Upper lobe of right lung (tissue), 1 donor: ENCODE data around the gene SCGB1D1. TPM values are rescaled to one million over a fixed set of nuclear protein-coding genes. Genes with fewer than 3 reads are reported as not detected.

Experiments used
- ATAC-seq: fragments of 200-7000 bp; cut with Tn5 transposase; one replicate; pipeline ENCODE4 v1.9.1; 2020; ENCODE audit warnings: mild to moderate bottlenecking, moderate library complexity
- DNase-seq: peaks from one replicate; pipeline ENCODE4 v3.0.0-alpha.2; 2020
- H3K27ac ChIP-seq: fragments of 200-600 bp; one replicate; pipeline ENCODE4 v1.8.0; 2022
- H3K27me3 ChIP-seq: fragments of 200-600 bp; one replicate; pipeline ENCODE4 v1.8.0; 2022; ENCODE audit warnings: mild to moderate bottlenecking
- H3K36me3 ChIP-seq: fragments of 200-600 bp; one replicate; pipeline ENCODE4 v1.8.0; 2022
- H3K4me1 ChIP-seq: fragments of 200-600 bp; one replicate; pipeline ENCODE4 v1.8.0; 2022
- H3K4me3 ChIP-seq: fragments of 200-600 bp; one replicate; pipeline ENCODE4 v1.8.0; 2022; ENCODE audit warnings: mild to moderate bottlenecking
- H3K9me3 ChIP-seq: fragments of 200-600 bp; one replicate; pipeline ENCODE4 v1.8.0; 2022
- intact Hi-C: fragments of 100-400 bp; cut with DNase I; formaldehyde crosslinking; loops from one replicate; pipeline ENCODE4 v1.11.0; 2022
- total RNA-seq: library from RNA; stranded (reverse); fragmentation: NEBNext Ultra II Directional; extraction: Animal tissue kit (Norgen Biotek cat#: 25700); gene quantifications from one replicate; pipeline ENCODE4 v1.2.1, GENCODE V29; 2021
- TF ChIP-seq, protein P1 (sequence below): fragments of 200-600 bp; IDR thresholded peaks from one replicate; pipeline ENCODE4 v1.8.0; 2022; ENCODE audit warnings: antibody characterized with exemption
- donor health status: DM: no; HTN: yes; CAD: no; lungs with severe emphysema.

SCGB1D1 gene
- total RNA-seq, 1 donor from 2014 or later, result not detected

DNA sequence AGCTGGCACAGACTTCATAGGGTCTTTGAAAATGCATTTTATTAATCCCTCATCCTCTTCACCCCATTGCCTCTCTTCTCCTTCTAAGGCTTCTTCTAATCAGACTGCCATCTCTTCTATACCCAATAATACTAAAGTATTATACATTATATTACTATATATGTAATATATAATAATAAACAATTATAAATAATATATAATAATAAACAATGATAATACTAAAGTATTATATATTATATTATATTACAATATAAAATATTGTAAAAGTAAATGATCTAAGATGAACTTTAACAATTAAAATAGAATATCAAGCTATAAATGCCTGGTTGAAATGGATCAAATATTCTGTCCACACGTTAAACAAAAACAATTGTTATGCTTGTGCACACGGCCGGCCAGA, 31.5 kb downstream of the SCGB1D1 start:
- no peaks in the 10 kb centered on the region for H3K4me1 ChIP-seq
- no peak overlapping the region for H3K27ac ChIP-seq
- DNase-seq, result no peak
- intact Hi-C loops, result no loop called here
- no peaks in the 10 kb centered on the region for H3K27me3 ChIP-seq
- no peak for ATAC-seq
- TF ChIP-seq, protein P1, sequence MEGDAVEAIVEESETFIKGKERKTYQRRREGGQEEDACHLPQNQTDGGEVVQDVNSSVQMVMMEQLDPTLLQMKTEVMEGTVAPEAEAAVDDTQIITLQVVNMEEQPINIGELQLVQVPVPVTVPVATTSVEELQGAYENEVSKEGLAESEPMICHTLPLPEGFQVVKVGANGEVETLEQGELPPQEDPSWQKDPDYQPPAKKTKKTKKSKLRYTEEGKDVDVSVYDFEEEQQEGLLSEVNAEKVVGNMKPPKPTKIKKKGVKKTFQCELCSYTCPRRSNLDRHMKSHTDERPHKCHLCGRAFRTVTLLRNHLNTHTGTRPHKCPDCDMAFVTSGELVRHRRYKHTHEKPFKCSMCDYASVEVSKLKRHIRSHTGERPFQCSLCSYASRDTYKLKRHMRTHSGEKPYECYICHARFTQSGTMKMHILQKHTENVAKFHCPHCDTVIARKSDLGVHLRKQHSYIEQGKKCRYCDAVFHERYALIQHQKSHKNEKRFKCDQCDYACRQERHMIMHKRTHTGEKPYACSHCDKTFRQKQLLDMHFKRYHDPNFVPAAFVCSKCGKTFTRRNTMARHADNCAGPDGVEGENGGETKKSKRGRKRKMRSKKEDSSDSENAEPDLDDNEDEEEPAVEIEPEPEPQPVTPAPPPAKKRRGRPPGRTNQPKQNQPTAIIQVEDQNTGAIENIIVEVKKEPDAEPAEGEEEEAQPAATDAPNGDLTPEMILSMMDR, result no peak
- no peak overlapping the region for H3K4me3 ChIP-seq
- peaks cover 24% of the 10 kb centered on the region for H3K9me3 ChIP-seq
- no peaks in the 10 kb centered on the region for H3K36me3 ChIP-seq

DNA sequence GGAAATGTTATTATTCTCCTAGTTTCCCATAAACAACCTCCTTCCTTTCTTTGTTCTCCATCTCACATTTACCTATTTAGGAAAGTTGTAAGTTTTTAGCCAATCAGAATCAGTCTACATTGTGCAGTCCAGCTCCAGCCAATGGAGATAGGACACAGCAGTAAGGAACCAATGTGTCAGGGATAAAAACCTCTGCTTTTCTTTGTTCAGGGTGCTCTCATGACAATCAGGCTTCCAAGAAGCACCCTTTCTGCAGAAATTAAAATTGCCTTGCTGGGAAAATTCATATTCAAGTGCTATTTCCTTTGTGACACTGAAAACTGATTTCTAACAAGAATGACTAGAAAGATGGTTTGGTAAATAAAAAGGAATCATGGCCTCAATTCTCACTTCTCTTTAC, 33.1 kb downstream of the SCGB1D1 start:
- Histone ChIP-seq H3K27me3 (no peaks in the 10 kb centered on the region), H3K36me3 (no peaks in the 10 kb centered on the region), H3K4me1 (no peaks in the 10 kb centered on the region), H3K27ac (no peak overlapping the region), H3K9me3 (peaks cover 24% of the 10 kb centered on the region), H3K4me3 (no peak overlapping the region)
- DNase-seq (no peak), ATAC-seq (no peak)
- TF ChIP-seq, protein P1, result no peak
- intact Hi-C loops, result no loop called here

DNA sequence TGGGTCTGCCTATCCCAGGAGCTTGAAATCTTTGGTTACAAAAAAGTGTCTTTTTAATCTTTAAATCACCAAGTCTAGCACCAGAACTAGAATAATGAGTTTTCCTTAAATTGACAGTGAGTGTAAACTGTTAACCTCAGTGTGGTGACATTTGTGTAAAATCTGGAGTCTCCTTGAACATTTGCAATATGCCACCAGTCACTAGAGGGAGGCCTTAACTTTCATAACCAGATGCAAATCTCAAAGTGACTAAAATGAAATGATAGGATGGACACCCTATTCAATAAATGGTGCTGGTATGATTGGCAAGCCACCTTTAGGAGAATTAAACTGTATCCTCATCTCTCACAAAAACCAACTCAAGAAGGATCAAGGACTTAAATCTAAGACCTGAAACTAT, 43.7 kb downstream of the SCGB1D1 start:
- Histone ChIP-seq H3K9me3 (no peaks in the 10 kb centered on the region), H3K4me3 (no peak overlapping the region), H3K27me3 (peaks cover 8% of the 10 kb centered on the region), H3K4me1 (no peaks in the 10 kb centered on the region), H3K27ac (no peak overlapping the region), H3K36me3 (no peaks in the 10 kb centered on the region)
- DNase-seq, result no peak
- ATAC-seq, result no peak
- intact Hi-C loops, result no loop called here
- TF ChIP-seq, protein P1, result no peak

DNA sequence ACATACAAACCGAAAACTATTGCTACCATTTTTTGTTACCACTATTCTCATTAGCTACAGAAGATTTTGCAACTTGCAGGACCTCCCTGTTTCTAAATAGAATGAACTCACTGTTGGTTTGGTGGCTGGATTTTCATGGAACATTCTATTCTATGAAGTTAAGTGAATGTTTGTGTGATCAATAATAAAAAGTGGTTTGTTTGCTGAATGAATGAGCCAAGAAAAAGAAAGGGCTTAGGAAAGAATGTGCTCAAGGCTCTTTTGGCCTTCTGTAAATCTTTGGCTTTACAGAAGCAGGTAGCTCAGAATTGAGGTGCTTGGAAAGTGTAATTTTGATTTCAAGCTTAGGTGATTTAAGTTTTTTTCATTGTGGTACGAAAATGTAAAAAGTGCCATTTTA, 46.2 kb downstream of the SCGB1D1 start:
- Histone ChIP-seq H3K4me1 (no peaks in the 10 kb centered on the region), H3K4me3 (no peak overlapping the region), H3K36me3 (no peaks in the 10 kb centered on the region), H3K27ac (no peak overlapping the region), H3K9me3 (no peaks in the 10 kb centered on the region), H3K27me3 (peaks cover 9% of the 10 kb centered on the region)
- DNase-seq, result no peak
- intact Hi-C loops, result no loop called here
- TF ChIP-seq, protein P1, result no peak
- ATAC-seq, result no peak

DNA sequence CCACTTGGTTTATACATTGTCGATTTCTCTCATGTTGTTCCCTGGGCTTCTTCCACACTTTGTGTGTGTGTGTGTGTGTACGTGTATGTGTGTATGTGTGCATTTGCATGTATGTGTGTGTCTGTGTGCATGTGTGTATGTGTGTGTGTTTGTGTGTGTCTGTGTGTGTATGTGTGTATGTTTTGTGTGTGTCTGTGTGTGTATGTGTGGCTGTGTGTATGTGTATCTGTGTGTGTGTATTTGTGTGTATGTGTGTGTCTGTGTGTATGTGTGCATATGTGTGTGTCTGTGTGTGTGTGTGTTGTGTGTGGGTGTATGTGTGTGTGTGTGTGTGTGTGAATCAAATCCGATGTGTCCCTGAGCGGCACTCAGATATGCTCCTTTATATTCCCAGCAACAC, 47.5 kb downstream of the SCGB1D1 start:
- no peaks in the 10 kb centered on the region for H3K9me3 ChIP-seq
- no peak overlapping the region for H3K4me3 ChIP-seq
- ATAC-seq (no peak), DNase-seq (no peak)
- TF ChIP-seq, protein P1, result no peak
- no peaks in the 10 kb centered on the region for H3K4me1 ChIP-seq
- no peaks in the 10 kb centered on the region for H3K36me3 ChIP-seq
- H3K27me3 ChIP-seq, result peaks cover 9% of the 10 kb centered on the region
- intact Hi-C loops, result no loop called here
- H3K27ac ChIP-seq, result no peak overlapping the region

DNA sequence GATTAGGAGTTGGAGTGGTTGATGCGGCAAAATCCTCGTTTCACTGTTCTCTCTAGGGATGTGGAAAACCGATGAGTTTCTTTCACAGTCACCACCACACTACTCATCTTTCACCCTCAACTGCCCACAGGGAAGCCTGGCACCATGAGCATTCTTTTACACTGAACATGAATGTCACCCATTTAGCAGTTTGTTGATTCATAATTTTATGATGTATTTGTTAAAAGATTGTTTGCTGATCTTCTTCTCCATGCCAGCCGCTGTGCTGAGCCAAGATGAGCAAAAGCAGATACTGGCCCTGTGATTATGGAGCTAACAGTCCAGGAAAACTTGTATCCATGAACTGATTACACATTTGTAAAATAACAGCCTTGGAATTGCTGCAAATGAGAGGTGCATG, 48.1 kb downstream of the SCGB1D1 start:
- H3K4me3 ChIP-seq, result no peak overlapping the region
- peaks cover 10% of the 10 kb centered on the region for H3K27me3 ChIP-seq
- H3K27ac ChIP-seq, result no peak overlapping the region
- no peaks in the 10 kb centered on the region for H3K36me3 ChIP-seq
- no peaks in the 10 kb centered on the region for H3K4me1 ChIP-seq
- intact Hi-C loops, result no loop called here
- no peaks in the 10 kb centered on the region for H3K9me3 ChIP-seq
- TF ChIP-seq, protein P1, result no peak
- ATAC-seq, result no peak
- no peak for DNase-seq
